ENCODE measurements around the gene CAPG.
A peak's percentile ranks its signal among the peaks of the same experiment; 100 is the strongest.
"Not testable (repeated sequence)": the region's sequence is repeated elsewhere in the genome, so short reads cannot be mapped to it uniquely, and the experiment has no call there.

CAPG gene

DNA sequence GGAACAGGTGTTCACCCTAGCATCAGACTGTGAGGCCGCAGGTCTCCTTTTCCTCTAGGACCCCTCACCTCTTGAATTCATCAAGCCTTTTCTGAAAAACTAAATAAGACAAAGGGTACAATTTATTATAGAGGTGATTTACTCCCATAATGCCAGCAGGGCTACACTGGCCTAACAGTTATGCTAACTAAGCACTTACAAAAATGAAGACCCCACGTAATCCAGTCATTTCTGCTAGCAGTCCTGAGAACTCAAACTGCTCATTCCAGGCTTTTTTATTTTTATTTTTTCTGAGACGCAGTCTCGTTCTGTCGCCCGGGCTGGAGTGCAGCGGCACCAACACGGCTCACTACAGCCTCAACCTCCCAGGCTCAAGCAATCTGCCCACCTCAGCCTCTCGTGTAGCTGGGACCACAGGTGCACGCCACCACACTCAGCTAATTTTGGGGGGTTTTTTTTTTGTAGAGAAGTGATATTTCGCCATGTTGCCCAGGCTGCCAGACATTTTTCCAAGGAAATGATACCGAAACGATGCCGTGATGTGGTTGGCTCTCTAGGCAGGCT is 14.2 kb downstream of the CAPG start:
- no peak for DNase-seq

- no peak for DNase-seq
Observed at GRCh38 chr2:85394976-85395375, 15.2 kb downstream of the CAPG start.

DNA sequence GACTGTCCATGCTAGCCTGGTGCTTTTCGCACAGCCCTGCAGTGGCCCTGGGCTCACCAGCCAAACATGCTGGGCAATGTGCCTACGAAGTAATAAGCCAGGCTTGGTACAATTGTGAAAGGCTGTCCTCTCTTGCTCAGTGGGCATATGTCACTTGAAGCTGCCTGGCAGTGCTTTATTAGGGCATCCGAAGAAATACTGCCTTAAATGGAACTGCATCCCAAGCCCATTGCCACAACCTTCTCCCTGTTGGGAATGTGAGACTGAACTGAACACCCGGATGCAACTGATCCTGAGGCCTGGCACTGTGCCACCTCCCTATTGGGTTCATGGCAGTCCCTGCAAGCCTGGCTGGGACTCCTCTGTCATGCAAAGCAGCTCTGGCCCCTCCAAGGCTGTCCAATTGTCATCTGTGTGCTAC is 15.9 kb downstream of the CAPG start:
- no peak for DNase-seq

- DNase-seq = no peak
Observed at GRCh38 chr2:85393836-85394235, 16.3 kb downstream of the CAPG start.

GRCh38 chr2:85390941-85391669 is 19.1 kb downstream of the CAPG start:
- DNase-seq = peak; percentile 79

DNA sequence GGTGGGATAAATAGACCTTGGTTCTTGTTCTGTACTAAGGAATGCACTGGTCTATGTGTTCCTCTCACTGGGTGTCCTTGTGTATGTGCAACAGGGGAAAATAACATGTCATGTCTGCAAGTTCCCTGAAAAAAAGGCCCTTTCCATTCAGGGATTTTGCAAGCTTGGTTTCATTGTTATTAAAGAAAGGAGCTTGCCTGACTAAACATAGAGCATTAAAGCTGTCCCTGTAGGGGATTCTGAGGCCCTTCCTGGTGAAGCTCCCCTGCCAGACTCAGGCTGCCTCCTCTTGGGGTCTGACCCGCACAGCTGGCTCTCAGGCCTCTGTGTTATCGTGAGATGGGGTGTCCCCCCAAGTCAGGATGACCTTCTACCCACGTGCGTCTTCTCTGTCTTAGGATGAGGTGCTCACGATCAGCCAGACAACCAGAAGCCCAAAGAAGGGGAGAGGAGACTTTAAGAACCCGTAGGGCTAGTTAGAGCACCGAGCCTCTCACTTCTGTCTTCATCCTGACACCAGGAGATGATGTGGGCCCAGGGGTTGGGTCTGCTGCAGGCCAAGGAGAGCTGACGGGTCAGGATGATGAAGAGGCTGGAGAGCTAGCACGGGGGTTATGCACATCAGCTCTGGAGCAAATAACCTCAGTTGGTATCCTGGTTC is 21.2 kb downstream of the CAPG start:
- DNase-seq = no peak

GRCh38 chr2:85387754-85388153 is 22.4 kb downstream of the CAPG start:
- no peak for DNase-seq

DNA sequence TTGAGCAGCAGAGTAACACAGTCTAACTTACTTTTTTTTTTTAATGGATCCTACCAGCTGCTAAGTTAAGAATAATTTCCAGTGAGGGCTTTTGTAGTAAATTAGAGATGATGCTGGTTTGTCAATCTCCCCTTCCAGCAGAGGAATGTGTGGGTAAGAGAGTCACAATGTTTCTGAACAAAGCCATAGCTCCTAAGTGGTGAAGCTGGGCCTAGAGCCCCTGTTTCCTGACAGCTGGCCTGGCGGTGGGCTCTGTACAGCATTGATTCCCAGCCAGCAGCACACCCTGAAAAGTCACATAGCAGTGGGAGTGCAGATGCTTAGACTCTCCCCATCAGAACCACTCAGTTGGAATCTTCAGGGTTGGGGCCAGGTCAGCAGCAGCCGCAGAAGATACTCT is 24.4 kb downstream of the CAPG start:
- no peak for DNase-seq

GRCh38 chr2:85383850-85384249 is 26.3 kb downstream of the CAPG start:
- DNase-seq = no peak

DNA sequence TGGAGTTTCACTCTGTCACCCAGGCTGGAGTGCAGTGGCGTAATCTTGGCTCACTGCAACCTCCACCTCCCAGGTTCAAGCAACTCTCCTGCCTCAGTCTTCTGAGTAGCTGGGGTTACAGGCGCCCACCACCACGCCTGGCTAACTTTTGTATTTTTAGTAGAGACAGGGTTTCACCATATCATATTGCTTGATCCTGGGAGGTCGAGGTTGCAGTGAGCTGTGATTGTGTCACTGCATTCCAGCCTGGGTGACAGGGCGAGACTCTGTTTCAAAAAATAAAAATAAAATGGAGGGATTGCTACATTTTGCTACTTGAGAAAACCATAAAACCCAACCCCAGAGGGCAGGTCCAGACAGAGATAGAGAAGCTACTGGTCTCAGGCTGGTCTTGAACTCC is 27.0 kb downstream of the CAPG start:
- DNase-seq = not testable (repeated sequence)

DNA sequence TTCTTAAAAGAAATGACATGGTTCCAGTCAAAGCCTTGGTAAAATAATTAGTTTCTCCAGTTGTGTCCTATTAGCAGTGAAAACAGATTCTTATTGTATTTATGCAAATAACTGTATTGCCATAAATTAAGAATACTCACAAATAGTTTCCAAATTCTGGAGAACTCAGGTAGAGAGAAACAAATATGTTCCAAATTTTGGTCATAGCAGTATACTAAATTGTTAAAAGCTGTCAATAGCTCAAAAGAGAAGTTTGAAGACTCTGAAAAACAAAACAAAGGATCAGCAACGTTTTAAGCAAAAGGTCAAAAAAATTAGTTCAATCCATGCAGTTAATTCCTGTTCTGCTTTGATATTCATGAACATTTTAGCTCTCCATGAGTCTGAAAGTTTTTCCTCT is 30.1 kb downstream of the CAPG start:
- no peak for DNase-seq

- no peak for DNase-seq
Observed at GRCh38 chr2:85378257-85378656, 31.9 kb downstream of the CAPG start.

DNA sequence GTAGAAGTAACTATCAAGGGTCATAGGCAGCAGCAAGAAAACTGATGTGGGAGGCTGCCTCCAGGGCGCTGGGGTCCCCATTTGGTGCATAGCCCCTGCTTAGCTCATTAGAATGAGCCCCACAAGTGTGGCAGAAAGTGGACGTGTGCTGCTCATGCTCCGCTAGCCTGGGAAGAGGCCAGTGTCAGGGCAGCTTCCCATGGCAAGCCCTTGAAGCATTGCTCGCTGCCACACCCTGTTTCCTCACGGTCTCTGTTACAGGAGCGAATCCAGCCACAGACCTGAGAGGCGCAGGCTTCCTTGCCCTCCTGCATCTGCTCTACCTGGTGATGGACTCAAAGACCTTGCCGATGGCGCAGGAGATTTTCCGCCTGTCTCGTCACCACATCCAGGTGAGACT is 33.1 kb downstream of the CAPG start:
- no peak for DNase-seq

DNA sequence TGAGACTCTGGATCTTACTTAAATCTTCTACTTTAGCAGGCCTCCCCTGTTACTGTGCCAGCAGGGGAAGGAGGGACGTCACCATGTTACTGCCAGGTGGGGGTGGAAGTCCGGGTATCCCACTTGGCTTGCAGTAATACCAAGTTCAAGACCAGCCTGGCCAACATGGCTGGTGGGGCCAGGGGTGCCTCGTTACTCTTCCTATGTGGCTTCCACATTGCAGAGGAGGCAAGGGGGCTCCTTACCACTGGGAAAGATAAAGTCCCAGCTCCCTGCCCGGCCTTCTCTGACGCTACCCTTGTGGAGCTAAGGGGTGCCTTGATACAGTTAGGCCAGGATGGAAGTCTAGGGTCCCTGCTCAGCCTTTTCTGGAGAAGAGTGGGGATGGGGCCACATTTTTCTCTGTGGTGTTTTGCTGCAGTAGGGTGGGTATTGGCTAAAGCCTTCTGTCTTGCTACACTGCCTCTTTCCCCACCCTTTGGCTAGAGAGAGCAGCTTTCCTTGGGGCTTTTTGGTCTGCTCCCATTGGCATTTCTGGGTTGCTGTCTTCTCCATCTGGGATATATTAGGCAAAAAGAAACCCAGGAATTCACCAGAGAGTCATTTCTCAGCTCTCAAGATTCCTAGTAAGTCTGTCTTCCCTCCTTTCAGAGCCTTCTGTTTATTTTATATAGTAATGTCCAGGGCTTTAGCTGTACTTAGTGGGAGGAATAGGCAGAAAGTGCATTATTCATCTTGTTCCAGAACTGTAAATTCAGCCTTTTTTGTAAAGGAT is 33.7 kb downstream of the CAPG start:
- no peak for DNase-seq

GRCh38 chr2:85371045-85371444 is 39.1 kb downstream of the CAPG start:
- no peak for DNase-seq

DNA sequence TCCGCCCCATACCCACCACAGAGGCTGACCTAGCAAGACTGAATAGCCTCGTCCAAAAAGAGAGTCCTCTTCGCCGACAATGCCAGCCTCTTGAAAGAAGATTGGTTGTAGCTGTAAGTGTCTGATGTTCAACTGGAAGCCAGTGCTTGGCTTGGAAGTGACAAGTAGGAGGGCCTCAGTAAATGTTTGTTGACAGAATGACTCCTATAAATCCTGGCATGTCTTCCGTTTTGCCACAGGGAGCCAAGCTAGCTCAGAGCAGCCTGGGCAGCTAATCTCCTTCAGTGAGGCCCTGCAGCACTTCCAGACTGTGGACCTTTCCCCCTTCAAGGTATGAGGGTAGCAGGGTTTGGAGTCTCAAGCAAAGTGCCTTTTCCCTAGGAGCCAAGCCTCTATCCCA is 40.7 kb downstream of the CAPG start:
- DNase-seq = no peak

GRCh38 chr2:85368921-85369320 is 41.2 kb downstream of the CAPG start:
- no peak for DNase-seq

- DNase-seq = no peak
Observed at GRCh38 chr2:85367180-85367579, 43.0 kb downstream of the CAPG start.

DNA sequence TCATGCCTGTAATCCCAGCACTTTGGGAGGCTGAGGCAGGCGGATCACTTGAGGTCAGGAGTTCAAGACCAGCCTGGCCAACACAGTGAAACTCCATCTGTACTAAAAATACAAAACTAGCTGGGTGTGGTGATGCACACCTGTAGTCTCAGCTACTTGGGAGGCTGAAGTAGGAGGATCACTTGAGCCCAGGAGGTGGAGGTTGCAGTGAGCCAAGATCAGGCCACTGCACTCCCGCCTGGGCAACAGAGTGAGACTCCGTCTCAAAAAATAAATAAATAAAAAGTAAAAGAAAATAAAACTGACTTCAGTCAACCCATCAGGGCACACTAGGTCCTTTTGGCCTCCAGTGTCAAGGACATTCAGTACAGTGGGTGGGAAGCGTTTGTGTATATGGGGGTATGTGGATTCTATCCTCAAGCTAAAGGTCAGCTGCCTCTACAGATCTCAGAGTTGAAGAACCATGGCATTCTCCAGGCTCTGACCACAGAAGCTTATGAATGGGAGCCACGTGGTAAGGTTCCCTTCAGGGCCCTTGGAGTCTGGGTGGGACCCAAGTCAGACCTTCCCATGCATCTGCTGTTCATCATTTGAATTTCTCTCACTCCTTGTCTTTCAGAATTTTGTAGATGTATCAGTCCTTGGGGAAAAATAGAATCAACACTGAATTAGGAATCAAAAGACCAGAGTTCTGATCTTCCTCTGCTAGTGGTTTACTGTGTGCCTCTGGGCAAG is 47.3 kb downstream of the CAPG start:
- DNase-seq = not testable (repeated sequence)

GRCh38 chr2:85357736-85358135 is 52.4 kb downstream of the CAPG start:
- DNase-seq = no peak

- DNase-seq = no peak
Observed at GRCh38 chr2:85356186-85356585, 54.0 kb downstream of the CAPG start.

DNA sequence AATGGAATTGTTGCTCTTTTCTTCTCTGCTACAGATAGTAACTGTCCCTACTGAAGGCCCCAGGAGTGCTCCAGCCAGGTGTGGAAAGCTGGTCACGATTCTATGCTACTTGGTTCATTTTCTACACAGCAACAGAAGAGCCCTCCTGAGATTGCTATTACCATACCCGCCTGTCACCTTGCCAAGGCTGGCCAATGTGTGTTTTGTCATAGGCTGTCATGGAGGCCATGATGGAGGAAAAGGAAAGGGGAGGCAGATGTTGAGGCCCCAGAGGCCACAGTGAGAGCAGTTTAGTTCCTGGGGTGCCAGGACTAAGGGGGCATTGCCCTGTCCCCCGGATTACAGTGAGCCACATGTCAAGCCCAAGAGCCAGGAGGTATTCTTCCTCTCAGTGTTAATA is 54.6 kb downstream of the CAPG start:
- no peak for DNase-seq

DNA sequence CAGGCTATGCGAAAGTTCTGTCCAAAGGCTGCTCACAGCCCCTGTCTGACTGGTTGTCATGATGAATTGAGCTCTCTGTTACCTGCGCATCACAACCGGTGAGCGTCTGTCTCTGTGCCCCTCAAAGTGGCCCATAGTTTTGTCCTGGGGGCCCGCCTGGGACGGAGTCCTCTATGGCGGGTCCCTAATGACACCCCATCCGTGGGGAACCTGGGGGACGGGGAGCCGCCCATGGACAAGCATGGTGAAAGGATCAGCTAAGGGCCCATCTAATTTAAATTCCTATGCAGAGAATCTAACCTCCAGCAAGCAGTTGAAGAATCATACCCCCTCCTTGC is 55.1 kb downstream of the CAPG start:
- DNase-seq = peak; percentile 23

Data from stimulated activated CD4-positive, alpha-beta T cell treated with anti-CD3 and anti-CD28 coated beads, Interleukin-15, amount 100 ng/mL, for 24 hours (primary cell).